Mucosa of descending colon (tissue), 3 donors: ENCODE results near the gene CLIP4. TPM values are rescaled to one million over a fixed set of nuclear protein-coding genes. Genes with fewer than 3 reads are reported as not detected.

Source experiments
- ATAC-seq: fragments of 200-7000 bp; cut with Tn5 transposase; one replicate; pipeline ENCODE4 v1.9.1; 2020; ENCODE audit warnings: mild to moderate bottlenecking, moderate library complexity
- DNase-seq, 3 donors: peaks; one replicate each; pipeline ENCODE4 v3.0.0-alpha.2; 2020
- H3K36me3 ChIP-seq: fragments of 200-600 bp; one replicate; pipeline ENCODE4 v1.8.0; 2021; ENCODE audit warnings: low read depth, mild to moderate bottlenecking
- H3K4me1 ChIP-seq: fragments of 200-600 bp; one replicate; pipeline ENCODE4 v1.8.0; 2021; ENCODE audit warnings: low read depth, mild to moderate bottlenecking
- H3K4me3 ChIP-seq: fragments of 200-600 bp; one replicate; pipeline ENCODE4 v1.8.0; 2021; ENCODE audit warnings: mild to moderate bottlenecking
- H3K9me3 ChIP-seq: fragments of 200-600 bp; one replicate; pipeline ENCODE4 v1.8.0; 2021; ENCODE audit warnings: mild to moderate bottlenecking
- intact Hi-C, 2 donors: fragments of 100-400 bp; cut with DNase I in 1 of 2; cut with micrococcal nuclease in 1 of 2; formaldehyde crosslinking; loops; one replicate each; pipeline versions ENCODE4 v1.11.0 to v1.11.1; 2022; cut with DNase I, micrococcal nuclease
- total RNA-seq, 3 donors: library from RNA; stranded (reverse); fragmentation: NEBNext Ultra II Directional in 2 of 3; extraction: Animal tissue kit (Norgen Biotek cat#: 25700) in 2 of 3; gene quantifications; one replicate each; pipeline versions ENCODE4 v1.2.1 to v1.2.4, GENCODE V29; 2021 to 2023
- TF ChIP-seq, protein P1 (sequence below): fragments of 200-600 bp; IDR thresholded peaks from one replicate; pipeline ENCODE4 v1.8.0; 2022; ENCODE audit warnings: antibody characterized with exemption, mild to moderate bottlenecking
- donor health status: DM: no; HTN: no; CAD: no; lungs with moderate emphysema.
- donor health status: DM: no; HTN: no; CAD: no.
- donor health status: DM: no; HTN: yes; CAD: no.

CLIP4 gene
- total RNA-seq, 3 donors from 2014 or later: 2.6 to 48.1 (median 8.3) TPM

DNA sequence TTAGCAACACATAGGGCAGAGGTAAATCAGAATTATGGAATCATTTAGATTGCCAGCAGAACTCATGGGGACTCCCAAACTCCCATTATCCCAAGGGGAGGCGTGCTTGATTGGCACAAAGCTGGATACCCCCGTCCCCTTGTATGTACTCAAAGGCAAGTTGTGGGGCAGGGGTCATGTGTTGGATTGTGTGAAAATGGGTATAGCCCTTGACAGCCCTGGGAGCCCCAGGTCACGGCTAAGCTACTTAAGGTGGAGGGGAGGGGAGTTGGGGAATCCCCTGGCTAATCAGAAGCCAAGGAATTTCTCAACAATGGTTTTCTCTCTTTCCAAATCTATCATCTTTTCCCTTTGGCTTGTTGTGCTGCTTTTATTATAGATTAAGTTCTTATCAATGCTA, 32.7 kb downstream of the CLIP4 start:
- intact Hi-C loops: no loop called here
- Histone ChIP-seq H3K4me1 (no peaks in the 10 kb centered on the region), H3K4me3 (no peak overlapping the region), H3K36me3 (no peaks in the 10 kb centered on the region), H3K9me3 (no peaks in the 10 kb centered on the region)
- TF ChIP-seq, protein P1, sequence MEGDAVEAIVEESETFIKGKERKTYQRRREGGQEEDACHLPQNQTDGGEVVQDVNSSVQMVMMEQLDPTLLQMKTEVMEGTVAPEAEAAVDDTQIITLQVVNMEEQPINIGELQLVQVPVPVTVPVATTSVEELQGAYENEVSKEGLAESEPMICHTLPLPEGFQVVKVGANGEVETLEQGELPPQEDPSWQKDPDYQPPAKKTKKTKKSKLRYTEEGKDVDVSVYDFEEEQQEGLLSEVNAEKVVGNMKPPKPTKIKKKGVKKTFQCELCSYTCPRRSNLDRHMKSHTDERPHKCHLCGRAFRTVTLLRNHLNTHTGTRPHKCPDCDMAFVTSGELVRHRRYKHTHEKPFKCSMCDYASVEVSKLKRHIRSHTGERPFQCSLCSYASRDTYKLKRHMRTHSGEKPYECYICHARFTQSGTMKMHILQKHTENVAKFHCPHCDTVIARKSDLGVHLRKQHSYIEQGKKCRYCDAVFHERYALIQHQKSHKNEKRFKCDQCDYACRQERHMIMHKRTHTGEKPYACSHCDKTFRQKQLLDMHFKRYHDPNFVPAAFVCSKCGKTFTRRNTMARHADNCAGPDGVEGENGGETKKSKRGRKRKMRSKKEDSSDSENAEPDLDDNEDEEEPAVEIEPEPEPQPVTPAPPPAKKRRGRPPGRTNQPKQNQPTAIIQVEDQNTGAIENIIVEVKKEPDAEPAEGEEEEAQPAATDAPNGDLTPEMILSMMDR: no peak
- no peak for DNase-seq
- ATAC-seq: no peak

DNA sequence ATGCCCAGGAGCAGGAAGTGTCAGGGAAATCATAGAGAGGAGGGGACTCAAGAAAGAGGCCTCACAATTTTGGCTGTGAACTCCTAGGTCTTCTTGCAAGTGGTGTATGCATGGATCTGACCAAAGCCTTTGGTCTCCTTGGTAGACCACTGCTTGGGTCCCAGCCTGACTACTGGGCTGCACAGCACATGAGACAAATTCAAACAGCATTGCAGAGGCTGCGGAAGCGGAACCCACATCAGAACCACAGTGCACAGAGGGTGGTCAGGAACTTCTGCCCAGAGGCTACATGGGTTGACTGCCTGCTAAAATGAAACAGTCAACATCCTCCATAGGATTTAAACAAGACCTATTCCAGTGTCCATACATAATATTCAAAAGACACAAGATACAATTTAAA, 39.4 kb downstream of the CLIP4 start:
- DNase-seq (no peak), ATAC-seq (no peak)
- no peaks in the 10 kb centered on the region for H3K9me3 ChIP-seq
- TF ChIP-seq, protein P1: no peak
- intact Hi-C loops: no loop called here
- H3K36me3 ChIP-seq: no peaks in the 10 kb centered on the region
- H3K4me1 ChIP-seq: no peaks in the 10 kb centered on the region
- H3K4me3 ChIP-seq: no peak overlapping the region

GRCh38 chr2:29155578-29155977, 40.4 kb downstream of the CLIP4 start:
- Histone ChIP-seq H3K36me3 (no peaks in the 10 kb centered on the region), H3K9me3 (no peaks in the 10 kb centered on the region), H3K4me1 (no peaks in the 10 kb centered on the region), H3K4me3 (no peak overlapping the region)
- TF ChIP-seq, protein P1: no peak
- ATAC-seq: no peak
- DNase-seq: no peak
- intact Hi-C loops: no loop called here

- intact Hi-C loops: no loop called here
- Histone ChIP-seq H3K4me1 (no peaks in the 10 kb centered on the region), H3K4me3 (no peak overlapping the region), H3K9me3 (no peaks in the 10 kb centered on the region), H3K36me3 (no peaks in the 10 kb centered on the region)
- ATAC-seq (no peak), DNase-seq (no peak)
- TF ChIP-seq, protein P1: no peak
These were observed 41.9 kb downstream of the CLIP4 start for GRCh38 chr2:29157131-29157530.

GRCh38 chr2:29159125-29159524, 43.9 kb downstream of the CLIP4 start:
- H3K36me3 ChIP-seq: no peaks in the 10 kb centered on the region
- intact Hi-C loops: no loop called here
- no peak for ATAC-seq
- no peak overlapping the region for H3K4me3 ChIP-seq
- no peaks in the 10 kb centered on the region for H3K9me3 ChIP-seq
- DNase-seq: no peak
- TF ChIP-seq, protein P1: no peak
- no peaks in the 10 kb centered on the region for H3K4me1 ChIP-seq

GRCh38 chr2:29160184-29160583, 45.0 kb downstream of the CLIP4 start:
- no peaks in the 10 kb centered on the region for H3K36me3 ChIP-seq
- ATAC-seq: no peak
- TF ChIP-seq, protein P1: no peak
- H3K9me3 ChIP-seq: no peaks in the 10 kb centered on the region
- intact Hi-C loops: no loop called here
- H3K4me3 ChIP-seq: no peak overlapping the region
- no peak for DNase-seq
- no peaks in the 10 kb centered on the region for H3K4me1 ChIP-seq
